Esophagus (tissue), 2 donors: Measurements from ENCODE around the gene TPRG1L. TPM values are rescaled to one million over a fixed set of nuclear protein-coding genes. Genes with fewer than 3 reads are reported as not detected.

ENCODE experiments used
- H3K27ac ChIP-seq, 2 donors: one replicate each; pipeline ENCODE4 v1.5.1; 2013; ENCODE audit warnings: low read depth in 2 of 2, mild to moderate bottlenecking in 2 of 2, inconsistent platforms in 1 of 2, low read length in 1 of 2, moderate library complexity in 1 of 2
- H3K27me3 ChIP-seq, 2 donors: one replicate each; pipeline ENCODE4 v1.6.1; 2013; ENCODE audit warnings: low read length in 2 of 2, control low read depth in 1 of 2, mild to moderate bottlenecking in 1 of 2; ENCODE audit not compliant: insufficient read depth in 2 of 2, control insufficient read depth in 1 of 2
- H3K36me3 ChIP-seq, 2 donors: one replicate each; pipeline ENCODE4 v1.6.1; 2013; ENCODE audit warnings: low read length in 1 of 2; ENCODE audit not compliant: control insufficient read depth in 2 of 2, insufficient read depth in 2 of 2
- H3K4me1 ChIP-seq, 2 donors: one replicate each; pipeline ENCODE4 v1.6.1; 2013; ENCODE audit warnings: low read length in 1 of 2; ENCODE audit not compliant: control insufficient read depth in 2 of 2, insufficient read depth in 2 of 2
- H3K4me3 ChIP-seq, 2 donors: one replicate each; pipeline ENCODE4 v1.5.1; 2013; ENCODE audit warnings: low read length in 2 of 2, mild to moderate bottlenecking in 2 of 2, low read depth in 1 of 2, moderate library complexity in 1 of 2
- H3K9me3 ChIP-seq, 2 donors: one replicate each; pipeline ENCODE4 v1.6.1; 2013; ENCODE audit warnings: mild to moderate bottlenecking in 2 of 2, low read depth in 1 of 2, low read length in 1 of 2, moderate library complexity in 1 of 2; ENCODE audit not compliant: control insufficient read depth in 2 of 2, insufficient read depth in 1 of 2
- WGBS, 2 donors: extraction: QIAGEN DNeasy Blood & Tissue Kit; methylation state at CpG; one replicate each; pipeline ENCODE4 v1.1.7; 2013; 5-methylcytosine and 5-hydroxymethylcytosine counted together
- polyA plus RNA-seq, 2 donors: library from polyadenylated mRNA; stranded (reverse); fragments of 200-250 nt; gene quantifications; one replicate each; pipeline ENCODE4 v1.2.3, GENCODE V29; 2013
- donor health status: healthy with polysubstance abuse.
- donor health status: Bipolar disorder and iron deficiency.

TPRG1L gene
- polyA plus RNA-seq, 2 donors = 20.1 to 32.8 TPM

- no peak overlapping the region for H3K4me3 ChIP-seq
- H3K36me3 ChIP-seq = no peaks in the 10 kb centered on the region
- 86 to 91% methylated on average over 31 to 33 of the region's 33 CpGs for WGBS, 2 donors
- no peak overlapping the region for H3K27ac ChIP-seq
- no peaks in the 10 kb centered on the region for H3K9me3 ChIP-seq
- peaks cover 0 to 1% of the 10 kb centered on the region in 2 donors for H3K4me1 ChIP-seq
- no peaks in the 10 kb centered on the region for H3K27me3 ChIP-seq
Measured at GRCh38 chr1:3590951-3591865, 33.6 kb upstream of the TPRG1L start.

- 84 to 85% methylated on average over 15 to 17 of the region's 17 CpGs for WGBS, 2 donors
- Histone ChIP-seq H3K27ac (no peak overlapping the region), H3K4me1 (peaks cover 0 to 8% of the 10 kb centered on the region in 2 donors), H3K27me3 (no peaks in the 10 kb centered on the region), H3K4me3 (no peak overlapping the region), H3K36me3 (no peaks in the 10 kb centered on the region), H3K9me3 (no peaks in the 10 kb centered on the region)
Measured at GRCh38 chr1:3593334-3593733, 31.5 kb upstream of the TPRG1L start.

- H3K9me3 ChIP-seq = no peaks in the 10 kb centered on the region
- 76 to 79% methylated on average over 9 to 10 of the region's 10 CpGs for WGBS, 2 donors
- no peaks in the 10 kb centered on the region for H3K36me3 ChIP-seq
- no peak overlapping the region for H3K4me3 ChIP-seq
- no peak overlapping the region for H3K27ac ChIP-seq
- no peaks in the 10 kb centered on the region for H3K27me3 ChIP-seq
- H3K4me1 ChIP-seq = peaks cover 0 to 12% of the 10 kb centered on the region in 2 donors
Measured at GRCh38 chr1:3593745-3594144, 31.1 kb upstream of the TPRG1L start.

GRCh38 chr1:3594706-3595377 is 30.0 kb upstream of the TPRG1L start:
- H3K36me3 ChIP-seq = no peaks in the 10 kb centered on the region
- H3K27ac ChIP-seq = no peak overlapping the region
- H3K4me3 ChIP-seq = no peak overlapping the region
- 80 to 87% methylated on average over 31 of the region's 31 CpGs for WGBS, 2 donors
- no peaks in the 10 kb centered on the region for H3K27me3 ChIP-seq
- no peaks in the 10 kb centered on the region for H3K9me3 ChIP-seq
- peaks cover 0 to 12% of the 10 kb centered on the region in 2 donors for H3K4me1 ChIP-seq

GRCh38 chr1:3595949-3596348 is 28.9 kb upstream of the TPRG1L start:
- Histone ChIP-seq H3K27ac (no peak overlapping the region), H3K9me3 (no peaks in the 10 kb centered on the region), H3K27me3 (no peaks in the 10 kb centered on the region), H3K4me1 (peaks cover 0 to 12% of the 10 kb centered on the region in 2 donors), H3K4me3 (no peak overlapping the region), H3K36me3 (no peaks in the 10 kb centered on the region)
- WGBS, 2 donors = 91 to 92% methylated on average over 6 to 7 of the region's 7 CpGs

- H3K27ac ChIP-seq = no peak overlapping the region
- WGBS, 2 donors = 75 to 83% methylated on average over 29 of the region's 29 CpGs
- no peaks in the 10 kb centered on the region for H3K27me3 ChIP-seq
Measured at GRCh38 chr1:3596663-3597598, 27.9 kb upstream of the TPRG1L start.

GRCh38 chr1:3597599-3597964 is 27.2 kb upstream of the TPRG1L start:
- WGBS, 2 donors = 55% methylated on average over 11 of the region's 11 CpGs
- Histone ChIP-seq H3K9me3 (no peaks in the 10 kb centered on the region), H3K27ac (no peak overlapping the region), H3K4me3 (no peak overlapping the region), H3K4me1 (peaks cover 0 to 10% of the 10 kb centered on the region in 2 donors), H3K36me3 (no peaks in the 10 kb centered on the region), H3K27me3 (no peaks in the 10 kb centered on the region)

More at GRCh38 chr1:3596663-3597598, 27.9 kb upstream of the TPRG1L start:
- Histone ChIP-seq H3K36me3 (no peaks in the 10 kb centered on the region), H3K9me3 (no peaks in the 10 kb centered on the region), H3K4me3 (no peak overlapping the region), H3K4me1 (peaks cover 0 to 12% of the 10 kb centered on the region in 2 donors)

GRCh38 chr1:3598051-3598491 is 26.7 kb upstream of the TPRG1L start:
- 11 to 29% methylated on average over 26 of the region's 26 CpGs for WGBS, 2 donors
- Histone ChIP-seq H3K4me3 (no peak overlapping the region), H3K4me1 (peaks cover 0 to 10% of the 10 kb centered on the region in 2 donors), H3K36me3 (no peaks in the 10 kb centered on the region), H3K27ac (no peak overlapping the region), H3K9me3 (no peaks in the 10 kb centered on the region), H3K27me3 (no peaks in the 10 kb centered on the region)
